ENCODE data around the gene LNX2. TPM values are rescaled to one million over a fixed set of nuclear protein-coding genes. Genes with fewer than 3 reads are reported as not detected.

The LNX2 gene
- total RNA-seq, 1 experiment from 2014 or later = 12.1 TPM

DNA sequence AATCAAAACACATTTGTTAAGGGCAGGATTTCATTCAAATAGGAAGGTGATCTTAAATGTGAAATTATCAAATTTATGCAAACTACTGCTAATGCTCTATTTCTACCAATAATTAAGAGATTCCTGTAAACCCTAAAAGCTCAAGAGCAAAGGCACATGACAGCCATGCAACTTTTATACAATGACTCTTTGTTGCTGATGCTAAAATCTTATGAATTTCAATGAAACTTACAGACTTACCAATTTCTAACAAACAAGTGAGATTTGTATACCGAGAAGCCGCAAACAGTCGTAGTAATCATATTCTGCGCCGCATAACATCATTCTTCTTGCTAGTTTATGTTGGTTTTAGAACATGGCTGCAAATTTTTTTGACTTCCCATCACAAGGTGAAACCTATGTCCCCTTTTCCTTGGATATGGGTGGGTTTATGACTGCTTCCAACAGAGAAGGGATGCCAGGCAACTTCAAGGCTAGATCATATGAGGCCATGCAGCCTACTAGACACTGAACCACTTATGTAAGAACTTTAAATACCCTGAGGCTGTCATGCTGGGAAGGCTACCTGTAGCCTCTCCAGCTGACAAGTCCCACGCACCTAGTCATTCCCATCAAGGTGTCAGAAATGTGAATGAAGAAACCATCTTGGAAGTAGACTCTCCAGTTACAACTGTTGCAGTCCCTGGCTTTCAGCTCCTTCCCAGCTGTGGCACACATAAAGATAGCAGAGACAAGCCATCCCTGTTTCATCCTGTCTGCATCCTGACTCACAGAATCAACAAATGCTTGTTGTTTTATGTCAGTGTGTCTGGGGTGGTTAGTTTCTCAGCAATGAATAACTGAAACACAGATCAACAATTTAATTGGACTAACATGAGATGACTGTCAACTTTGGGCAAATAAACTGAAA lies 42.0 kb downstream of the LNX2 start:
- no peaks in the 10 kb centered on the region for H4K20me1 ChIP-seq (ENCODE audit: insufficient read depth)
- ATAC-seq = no peak
- intact Hi-C loops (cut with micrococcal nuclease) = no loop called here
- no peaks in the 10 kb centered on the region for H3K9me2 ChIP-seq (ENCODE audit: insufficient read depth)
- H3K36me3 ChIP-seq (ENCODE audit: control insufficient read depth in 1 of 2, insufficient read depth in 2 of 2, low read length in 2 of 2) = no peaks in the 10 kb centered on the region; a peak in 1 of 4 replicates
- H3K27ac ChIP-seq (ENCODE audit: low read depth, low read length) = no peak overlapping the region
- H3K4me3 ChIP-seq (replicated peaks in 1 of 2; ENCODE audit: low read depth in 1 of 2, low read length in 2 of 2) = no peak overlapping the region
- H2AFZ ChIP-seq (ENCODE audit: low read depth, low read length, poor library complexity, severe bottlenecking) = no peak overlapping the region
- no TSS peak for BruUV-seq (replicated peaks)
- H3K27me3 ChIP-seq (ENCODE audit: insufficient read depth, low read length) = no peaks in the 10 kb centered on the region
- RAD21 ChIA-PET (ENCODE audit: low non-redundant PET in 1 of 2, low total read pairs in 2 of 2, uncharacterized antibody in 2 of 2, unreplicated experiment in 2 of 2) = no interaction called here
- no peaks in the 10 kb centered on the region; the same call in 1 of the 2 replicates for H3K79me2 ChIP-seq (ENCODE audit: insufficient read depth, low read length)
- H3K4me1 ChIP-seq (ENCODE audit: control insufficient read depth in 1 of 2, insufficient read depth in 2 of 2, low read length in 2 of 2) = no peaks in the 10 kb centered on the region; a peak in 1 of 4 replicates
- CTCF ChIA-PET = no interaction called here
- DNase-seq (ENCODE audit: low read depth, low spot score) = no peak
- no peaks in the 10 kb centered on the region for H3K9me3 ChIP-seq (ENCODE audit: control insufficient read depth in 1 of 2, insufficient read depth in 1 of 2, low read depth in 1 of 2, low read length in 2 of 2)
- no peak overlapping the region for H3K9ac ChIP-seq (ENCODE audit: low read length)
- H3K4me2 ChIP-seq (ENCODE audit: low read length) = no peak overlapping the region
- no peak for TF ChIP-seq SRF (IDR thresholded peaks at IDR 0.05; ENCODE audit: low read depth)
- TF ChIP-seq ZNF274 (IDR thresholded peaks at IDR 0.05; ENCODE audit: low read depth, low read length) = no peak
- TF ChIP-seq, protein P1, sequence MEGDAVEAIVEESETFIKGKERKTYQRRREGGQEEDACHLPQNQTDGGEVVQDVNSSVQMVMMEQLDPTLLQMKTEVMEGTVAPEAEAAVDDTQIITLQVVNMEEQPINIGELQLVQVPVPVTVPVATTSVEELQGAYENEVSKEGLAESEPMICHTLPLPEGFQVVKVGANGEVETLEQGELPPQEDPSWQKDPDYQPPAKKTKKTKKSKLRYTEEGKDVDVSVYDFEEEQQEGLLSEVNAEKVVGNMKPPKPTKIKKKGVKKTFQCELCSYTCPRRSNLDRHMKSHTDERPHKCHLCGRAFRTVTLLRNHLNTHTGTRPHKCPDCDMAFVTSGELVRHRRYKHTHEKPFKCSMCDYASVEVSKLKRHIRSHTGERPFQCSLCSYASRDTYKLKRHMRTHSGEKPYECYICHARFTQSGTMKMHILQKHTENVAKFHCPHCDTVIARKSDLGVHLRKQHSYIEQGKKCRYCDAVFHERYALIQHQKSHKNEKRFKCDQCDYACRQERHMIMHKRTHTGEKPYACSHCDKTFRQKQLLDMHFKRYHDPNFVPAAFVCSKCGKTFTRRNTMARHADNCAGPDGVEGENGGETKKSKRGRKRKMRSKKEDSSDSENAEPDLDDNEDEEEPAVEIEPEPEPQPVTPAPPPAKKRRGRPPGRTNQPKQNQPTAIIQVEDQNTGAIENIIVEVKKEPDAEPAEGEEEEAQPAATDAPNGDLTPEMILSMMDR (IDR thresholded peaks at IDR 0.05 in 2 of 3, conservative IDR thresholded peaks at IDR 0.05 in 1 of 3; ENCODE audit: borderline replicate concordance in 1 of 3, insufficient read depth in 1 of 3, low read depth in 2 of 3, low read length in 2 of 3) = no peak
- TF ChIP-seq, protein P2, sequence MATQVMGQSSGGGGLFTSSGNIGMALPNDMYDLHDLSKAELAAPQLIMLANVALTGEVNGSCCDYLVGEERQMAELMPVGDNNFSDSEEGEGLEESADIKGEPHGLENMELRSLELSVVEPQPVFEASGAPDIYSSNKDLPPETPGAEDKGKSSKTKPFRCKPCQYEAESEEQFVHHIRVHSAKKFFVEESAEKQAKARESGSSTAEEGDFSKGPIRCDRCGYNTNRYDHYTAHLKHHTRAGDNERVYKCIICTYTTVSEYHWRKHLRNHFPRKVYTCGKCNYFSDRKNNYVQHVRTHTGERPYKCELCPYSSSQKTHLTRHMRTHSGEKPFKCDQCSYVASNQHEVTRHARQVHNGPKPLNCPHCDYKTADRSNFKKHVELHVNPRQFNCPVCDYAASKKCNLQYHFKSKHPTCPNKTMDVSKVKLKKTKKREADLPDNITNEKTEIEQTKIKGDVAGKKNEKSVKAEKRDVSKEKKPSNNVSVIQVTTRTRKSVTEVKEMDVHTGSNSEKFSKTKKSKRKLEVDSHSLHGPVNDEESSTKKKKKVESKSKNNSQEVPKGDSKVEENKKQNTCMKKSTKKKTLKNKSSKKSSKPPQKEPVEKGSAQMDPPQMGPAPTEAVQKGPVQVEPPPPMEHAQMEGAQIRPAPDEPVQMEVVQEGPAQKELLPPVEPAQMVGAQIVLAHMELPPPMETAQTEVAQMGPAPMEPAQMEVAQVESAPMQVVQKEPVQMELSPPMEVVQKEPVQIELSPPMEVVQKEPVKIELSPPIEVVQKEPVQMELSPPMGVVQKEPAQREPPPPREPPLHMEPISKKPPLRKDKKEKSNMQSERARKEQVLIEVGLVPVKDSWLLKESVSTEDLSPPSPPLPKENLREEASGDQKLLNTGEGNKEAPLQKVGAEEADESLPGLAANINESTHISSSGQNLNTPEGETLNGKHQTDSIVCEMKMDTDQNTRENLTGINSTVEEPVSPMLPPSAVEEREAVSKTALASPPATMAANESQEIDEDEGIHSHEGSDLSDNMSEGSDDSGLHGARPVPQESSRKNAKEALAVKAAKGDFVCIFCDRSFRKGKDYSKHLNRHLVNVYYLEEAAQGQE (IDR thresholded peaks at IDR 0.05; ENCODE audit: low read depth) = no peak
- TF ChIP-seq, protein P3, sequence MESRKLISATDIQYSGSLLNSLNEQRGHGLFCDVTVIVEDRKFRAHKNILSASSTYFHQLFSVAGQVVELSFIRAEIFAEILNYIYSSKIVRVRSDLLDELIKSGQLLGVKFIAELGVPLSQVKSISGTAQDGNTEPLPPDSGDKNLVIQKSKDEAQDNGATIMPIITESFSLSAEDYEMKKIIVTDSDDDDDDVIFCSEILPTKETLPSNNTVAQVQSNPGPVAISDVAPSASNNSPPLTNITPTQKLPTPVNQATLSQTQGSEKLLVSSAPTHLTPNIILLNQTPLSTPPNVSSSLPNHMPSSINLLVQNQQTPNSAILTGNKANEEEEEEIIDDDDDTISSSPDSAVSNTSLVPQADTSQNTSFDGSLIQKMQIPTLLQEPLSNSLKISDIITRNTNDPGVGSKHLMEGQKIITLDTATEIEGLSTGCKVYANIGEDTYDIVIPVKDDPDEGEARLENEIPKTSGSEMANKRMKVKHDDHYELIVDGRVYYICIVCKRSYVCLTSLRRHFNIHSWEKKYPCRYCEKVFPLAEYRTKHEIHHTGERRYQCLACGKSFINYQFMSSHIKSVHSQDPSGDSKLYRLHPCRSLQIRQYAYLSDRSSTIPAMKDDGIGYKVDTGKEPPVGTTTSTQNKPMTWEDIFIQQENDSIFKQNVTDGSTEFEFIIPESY (IDR thresholded peaks at IDR 0.05; ENCODE audit: extremely low read depth, insufficient replicate concordance, low read length) = no peak
- TF ChIP-seq JUND (IDR thresholded peaks at IDR 0.05) = no peak
- no peak for TF ChIP-seq EZH2 (IDR thresholded peaks at IDR 0.05)
- no peak for TF ChIP-seq ZFX (IDR thresholded peaks at IDR 0.05)
- no peak for TF ChIP-seq TCF7L2 (IDR thresholded peaks at IDR 0.05; ENCODE audit: borderline replicate concordance, extremely low read depth, insufficient read depth, insufficient read length)
- TF ChIP-seq, protein P4, sequence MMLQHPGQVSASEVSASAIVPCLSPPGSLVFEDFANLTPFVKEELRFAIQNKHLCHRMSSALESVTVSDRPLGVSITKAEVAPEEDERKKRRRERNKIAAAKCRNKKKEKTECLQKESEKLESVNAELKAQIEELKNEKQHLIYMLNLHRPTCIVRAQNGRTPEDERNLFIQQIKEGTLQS (IDR thresholded peaks at IDR 0.05) = no peak
- TF ChIP-seq ELF1 (IDR thresholded peaks at IDR 0.05; ENCODE audit: borderline replicate concordance, low read depth) = no peak
- no peak for TF ChIP-seq SP1 (IDR thresholded peaks at IDR 0.05; ENCODE audit: low read depth)
- TF ChIP-seq YY1 (IDR thresholded peaks at IDR 0.05; ENCODE audit: extremely low read depth, insufficient replicate concordance, low read depth, low read length) = no peak
- TF ChIP-seq POLR2AphosphoS5 (IDR thresholded peaks at IDR 0.05; ENCODE audit: low read depth, low read length) = no peak
- POLR2A ChIA-PET = no interaction called here
